Measurements from ENCODE around the gene KRTAP17-1.
"Not testable (repeated sequence)": the region's sequence is repeated elsewhere in the genome, so short reads cannot be mapped to it uniquely, and the experiment has no call there.

The KRTAP17-1 gene

DNA sequence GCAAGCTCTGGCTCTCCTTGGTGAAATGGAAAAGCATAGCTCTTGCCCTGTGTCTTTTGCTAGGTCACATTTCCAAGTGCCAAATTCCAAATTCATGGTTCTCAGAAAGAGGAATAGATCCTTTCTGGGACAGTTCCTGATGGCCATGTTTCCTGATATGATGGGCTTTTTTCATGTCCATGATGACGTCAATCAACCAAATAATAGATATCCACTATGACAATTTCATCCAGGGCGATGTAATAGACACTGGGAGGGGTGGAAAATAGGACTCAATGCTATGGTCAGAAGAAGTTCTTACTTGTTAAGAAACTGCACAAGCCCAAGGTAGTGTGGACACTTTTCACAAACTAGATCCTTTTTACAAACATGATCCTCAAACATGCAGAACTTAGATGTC, 35.7 kb upstream of the KRTAP17-1 start:
- TF ChIP-seq CTCF (IDR thresholded peaks at IDR 0.05): no peak
- Histone ChIP-seq H3K4me3 (ENCODE audit: low read depth in 1 of 2, low read length in 1 of 2) (no peak overlapping the region), H3K4me1 (ENCODE audit: control insufficient read depth in 1 of 2, insufficient read depth in 1 of 2, low read depth in 1 of 2, low read length in 1 of 2) (no peaks in the 10 kb centered on the region)

GRCh38 chr17:41350381-41350878, 34.9 kb upstream of the KRTAP17-1 start, which contains the start of gene KRT33A:
TSS of gene KRT33A (minus strand) at chr17:41350828. CDS start at chr17:41350767, 61 bp downstream.
- not testable (repeated sequence) for H3K36me3 ChIP-seq; H3K4me1 ChIP-seq (ENCODE audit: control insufficient read depth in 1 of 2, insufficient read depth in 1 of 2, low read depth in 1 of 2, low read length in 1 of 2); H3K27me3 ChIP-seq; H3K27ac ChIP-seq; H3K4me3 ChIP-seq (ENCODE audit: low read depth in 1 of 2, low read length in 1 of 2); H3K9me3 ChIP-seq

More for the DNA sequence above, 35.7 kb upstream of the KRTAP17-1 start:
- no peaks in the 10 kb centered on the region for H3K9me3 ChIP-seq
- no peak overlapping the region for H3K27ac ChIP-seq
- peaks cover 4% of the 10 kb centered on the region for H3K27me3 ChIP-seq
- no peaks in the 10 kb centered on the region for H3K36me3 ChIP-seq

DNA sequence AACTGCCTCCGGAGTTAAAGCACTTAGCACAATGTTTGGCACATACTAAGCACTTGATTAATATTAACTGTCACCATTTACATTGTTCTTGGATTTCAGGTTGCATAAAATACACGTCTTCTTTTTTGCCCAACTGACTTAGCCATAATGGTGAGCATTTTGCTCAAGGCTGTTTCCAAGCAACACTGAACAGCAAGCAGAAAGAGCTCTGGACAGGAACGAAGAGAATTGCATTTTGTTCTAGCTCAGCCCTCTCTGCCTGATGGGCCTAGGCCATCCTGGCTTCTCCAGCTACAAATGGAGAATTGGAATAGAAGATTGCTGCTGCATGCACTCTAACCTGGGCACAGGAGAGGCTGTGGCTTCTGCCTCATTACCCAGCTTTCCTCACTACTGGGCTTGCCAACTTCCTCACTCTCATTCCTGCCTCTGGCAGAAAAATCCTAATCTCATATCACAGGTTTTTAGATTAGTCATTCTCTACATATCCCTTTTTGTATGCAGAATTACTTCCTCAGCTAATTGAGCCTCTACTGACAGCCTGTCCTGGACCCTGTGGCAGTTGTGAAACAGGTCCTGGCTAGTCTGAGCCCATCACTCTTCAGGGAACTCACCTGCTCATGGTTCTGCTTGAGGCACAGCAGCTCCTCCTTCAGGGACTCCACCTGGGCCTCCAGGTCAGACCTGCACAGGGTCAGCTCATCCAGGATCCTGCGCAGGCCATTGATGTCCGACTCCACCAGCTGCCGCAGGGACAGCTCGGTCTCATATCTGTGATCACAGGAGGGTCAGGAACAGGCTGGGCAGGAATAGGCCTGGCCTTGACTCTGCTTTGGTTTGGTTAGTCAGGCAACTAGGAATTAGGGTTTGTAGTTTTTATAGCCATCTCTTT, 32.6 kb upstream of the KRTAP17-1 start:
- Histone ChIP-seq H3K9me3 (no peaks in the 10 kb centered on the region), H3K4me3 (ENCODE audit: low read depth in 1 of 2, low read length in 1 of 2) (no peak overlapping the region), H3K27me3 (peaks cover 3% of the 10 kb centered on the region), H3K4me1 (ENCODE audit: control insufficient read depth in 1 of 2, insufficient read depth in 1 of 2, low read depth in 1 of 2, low read length in 1 of 2) (no peaks in the 10 kb centered on the region), H3K36me3 (no peaks in the 10 kb centered on the region), H3K27ac (no peak overlapping the region)
- no peak for TF ChIP-seq CTCF (IDR thresholded peaks at IDR 0.05)

DNA sequence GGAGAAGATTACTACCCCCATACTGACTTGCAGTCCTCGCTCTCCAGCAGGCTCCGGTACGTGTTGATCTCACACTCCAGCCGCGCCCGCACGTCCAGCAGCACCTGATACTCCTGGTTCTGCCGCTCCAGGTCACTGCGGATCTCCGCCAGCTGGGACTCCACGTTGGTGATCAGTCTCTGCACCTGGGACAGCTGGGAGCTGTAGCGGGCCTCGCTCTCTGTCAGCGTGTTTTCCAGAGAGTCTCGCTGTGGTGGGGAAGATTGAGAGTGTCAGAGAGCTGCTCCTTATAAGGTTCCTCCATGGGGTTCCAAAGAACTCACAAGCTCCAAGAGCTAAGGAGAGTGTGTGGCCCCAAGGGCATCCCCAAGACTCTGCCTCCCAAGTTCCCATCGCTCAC, 30.9 kb upstream of the KRTAP17-1 start:
- H3K9me3 ChIP-seq; H3K27ac ChIP-seq; H3K4me3 ChIP-seq (ENCODE audit: low read depth in 1 of 2, low read length in 1 of 2); H3K36me3 ChIP-seq; H3K27me3 ChIP-seq; H3K4me1 ChIP-seq (ENCODE audit: control insufficient read depth in 1 of 2, insufficient read depth in 1 of 2, low read depth in 1 of 2, low read length in 1 of 2): not testable (repeated sequence)

DNA sequence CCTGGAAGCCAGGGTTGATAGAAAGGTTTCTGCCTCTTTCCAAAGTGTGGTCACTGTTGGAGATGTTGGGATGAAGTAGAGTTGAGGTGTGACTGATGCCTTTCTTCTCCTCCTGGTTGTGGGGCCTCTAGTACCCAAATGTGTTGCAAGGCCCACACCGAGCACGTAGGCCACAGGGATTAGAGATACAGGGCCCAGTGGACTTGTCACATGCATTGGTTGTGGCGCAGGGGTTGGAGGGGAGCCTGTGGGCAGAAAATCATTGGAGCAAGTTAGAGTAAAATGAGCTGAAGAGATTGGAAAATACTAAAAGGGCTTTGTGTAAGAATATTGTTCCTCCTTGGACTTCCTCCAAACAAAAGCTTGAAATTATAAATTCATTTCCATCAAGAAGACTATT, 30.5 kb upstream of the KRTAP17-1 start:
- TF ChIP-seq CTCF (IDR thresholded peaks at IDR 0.05): no peak
- no peaks in the 10 kb centered on the region for H3K36me3 ChIP-seq
- no peak overlapping the region for H3K4me3 ChIP-seq (ENCODE audit: low read depth in 1 of 2, low read length in 1 of 2)
- H3K27me3 ChIP-seq: no peaks in the 10 kb centered on the region
- H3K27ac ChIP-seq: no peak overlapping the region
- no peaks in the 10 kb centered on the region for H3K4me1 ChIP-seq (ENCODE audit: control insufficient read depth in 1 of 2, insufficient read depth in 1 of 2, low read depth in 1 of 2, low read length in 1 of 2)
- no peaks in the 10 kb centered on the region for H3K9me3 ChIP-seq

GRCh38 chr17:41343029-41343428, 27.5 kb upstream of the KRTAP17-1 start:
- no peak overlapping the region for H3K27ac ChIP-seq

More at GRCh38 chr17:41343029-41343428, 27.5 kb upstream of the KRTAP17-1 start:
- Histone ChIP-seq H3K4me3 (ENCODE audit: low read depth in 1 of 2, low read length in 1 of 2) (no peak overlapping the region), H3K36me3 (no peaks in the 10 kb centered on the region), H3K27me3 (peaks cover 5% of the 10 kb centered on the region), H3K9me3 (no peaks in the 10 kb centered on the region), H3K4me1 (ENCODE audit: control insufficient read depth in 1 of 2, insufficient read depth in 1 of 2, low read depth in 1 of 2, low read length in 1 of 2) (peaks cover 0 to 15% of the 10 kb centered on the region in 2 experiments)
- no peak for TF ChIP-seq CTCF (IDR thresholded peaks at IDR 0.05)

All from neutrophil (primary cell).